ENCODE measurements around the gene NRARP. TPM values are rescaled to one million over a fixed set of nuclear protein-coding genes. Genes with fewer than 3 reads are reported as not detected.

NRARP gene
- total RNA-seq, 1 experiment from 2014 or later: 51.5 TPM

- Mint-ChIP-seq H3K27ac (no peak overlapping the region), H3K36me3 (peaks cover 7% of the 10 kb centered on the region), H3K4me3 (no peak overlapping the region), H3K4me1 (no peaks in the 10 kb centered on the region), H3K27me3 (ENCODE audit: low read depth) (peaks cover 5% of the 10 kb centered on the region; the same call in 1 of the 2 replicates), H3K9me3 (peaks cover 9% of the 10 kb centered on the region)
- TF ChIP-seq RORB (CRISPR knock-in tag; IDR thresholded peaks at IDR 0.05): no peak
- no peak for TF ChIP-seq ZNF317 (CRISPR knock-in tag; IDR thresholded peaks at IDR 0.05; ENCODE audit: borderline replicate concordance, low read depth)
- TF ChIP-seq MXD4 (CRISPR knock-in tag; IDR thresholded peaks at IDR 0.05; ENCODE audit: borderline replicate concordance): no peak
- TF ChIP-seq CTCF (IDR thresholded peaks at IDR 0.05): no peak
- TF ChIP-seq TP53 (CRISPR knock-in tag; IDR thresholded peaks at IDR 0.05): no peak
- no peak for TF ChIP-seq PRDM15 (CRISPR knock-in tag; IDR thresholded peaks at IDR 0.05)
- TF ChIP-seq NR2C2 (CRISPR knock-in tag; IDR thresholded peaks at IDR 0.05): no peak
- no peak for TF ChIP-seq SMAD4 (CRISPR knock-in tag; IDR thresholded peaks at IDR 0.05)
- no peak for TF ChIP-seq ZNF281 (CRISPR knock-in tag; IDR thresholded peaks at IDR 0.05)
- TF ChIP-seq ATF2 (CRISPR knock-in tag; IDR thresholded peaks at IDR 0.05; ENCODE audit: borderline replicate concordance, low read depth): no peak
- no peak for TF ChIP-seq SP1 (CRISPR knock-in tag; conservative IDR thresholded peaks at IDR 0.05)
- TF ChIP-seq ZBTB21 (CRISPR knock-in tag; IDR thresholded peaks at IDR 0.05; ENCODE audit: borderline replicate concordance): no peak
- TF ChIP-seq USF2 (CRISPR knock-in tag; IDR thresholded peaks at IDR 0.05): no peak
- no peak for TF ChIP-seq USF1 (CRISPR knock-in tag; IDR thresholded peaks at IDR 0.05)
- ChIA-PET POLR2A (no interaction called here), CTCF (interaction anchor here (0.6 kb wide), 1 partner anchor 46 kb away, joined by 3 read pairs; no protein-coding TSS in a partner anchor)
- ATAC-seq (no peak), DNase-seq (ENCODE audit: low spot score) (no peak)
Measured at GRCh38 chr9:137325124-137325523, 23.1 kb upstream of the NRARP start.

Measured in WTC11 (cell line).